ENCODE results near the gene NFKB1. TPM values are rescaled to one million over a fixed set of nuclear protein-coding genes. Genes with fewer than 3 reads are reported as not detected.
A peak's percentile ranks its signal among the peaks of the same experiment; 100 is the strongest.

NFKB1 gene
- total RNA-seq, 1 donor, result 67.4 TPM

DNA sequence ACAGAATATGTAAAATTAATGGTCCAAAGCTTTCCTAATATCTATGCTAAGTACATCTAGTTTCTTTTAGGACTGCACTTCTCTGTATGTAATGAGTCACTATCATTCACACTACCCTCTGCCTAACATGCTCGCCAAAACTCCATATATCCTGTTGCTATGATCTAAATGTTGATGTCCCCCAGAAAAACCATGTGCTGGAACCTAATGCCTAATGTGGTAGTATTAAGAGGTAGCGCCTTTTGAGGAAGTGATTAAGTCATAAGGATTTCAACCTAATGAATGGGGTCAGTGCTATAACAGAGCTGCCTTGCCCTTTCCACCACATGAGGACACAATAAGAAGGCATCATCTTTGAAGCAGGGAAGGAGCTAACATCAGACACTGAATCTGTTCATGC, 34.9 kb upstream of the NFKB1 start:
- H3K4me3 ChIP-seq (ENCODE audit: low read depth, low read length), result no peak overlapping the region
- DNase-seq (ENCODE audit: low read depth), result peak; percentile 17
- TF ChIP-seq CTCF (IDR thresholded peaks at IDR 0.05; ENCODE audit: insufficient read depth, low read depth, low read length), result no peak

GRCh38 chr4:102469806-102470205, 31.4 kb upstream of the NFKB1 start:
- DNase-seq (ENCODE audit: low read depth), result no peak
- TF ChIP-seq CTCF (IDR thresholded peaks at IDR 0.05; ENCODE audit: insufficient read depth, low read depth, low read length), result no peak
- no peak overlapping the region for H3K4me3 ChIP-seq (ENCODE audit: low read depth, low read length)

DNA sequence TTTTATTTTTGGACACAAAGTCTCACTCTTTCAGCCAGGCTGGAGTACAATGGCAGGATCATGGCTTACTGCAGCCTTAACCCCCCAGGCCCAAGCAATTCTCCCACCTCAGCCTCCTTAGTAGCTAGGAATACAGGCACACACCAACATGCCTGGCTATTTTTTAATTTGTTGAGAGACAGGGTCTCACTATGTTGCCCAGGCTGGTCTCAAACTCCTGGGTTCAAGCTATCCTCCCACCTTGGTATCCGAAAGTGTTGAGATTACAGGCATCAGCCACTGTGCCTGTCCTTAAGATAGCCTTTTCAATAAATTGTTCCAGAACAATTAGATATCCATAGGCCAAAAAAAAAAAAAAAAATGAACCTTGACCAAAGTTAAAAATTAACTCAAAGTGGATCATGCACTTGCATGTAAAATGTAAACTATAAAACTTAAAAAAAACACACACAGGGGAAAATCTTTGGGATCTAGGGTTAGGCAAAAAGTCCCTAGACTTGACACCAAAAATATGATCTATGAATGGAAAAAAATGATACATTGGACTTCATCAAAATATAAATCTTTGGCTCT, 28.6 kb upstream of the NFKB1 start:
- DNase-seq (ENCODE audit: low read depth), result no peak
- no peak overlapping the region for H3K4me3 ChIP-seq (ENCODE audit: low read depth, low read length)
- no peak for TF ChIP-seq CTCF (IDR thresholded peaks at IDR 0.05; ENCODE audit: insufficient read depth, low read depth, low read length)

DNA sequence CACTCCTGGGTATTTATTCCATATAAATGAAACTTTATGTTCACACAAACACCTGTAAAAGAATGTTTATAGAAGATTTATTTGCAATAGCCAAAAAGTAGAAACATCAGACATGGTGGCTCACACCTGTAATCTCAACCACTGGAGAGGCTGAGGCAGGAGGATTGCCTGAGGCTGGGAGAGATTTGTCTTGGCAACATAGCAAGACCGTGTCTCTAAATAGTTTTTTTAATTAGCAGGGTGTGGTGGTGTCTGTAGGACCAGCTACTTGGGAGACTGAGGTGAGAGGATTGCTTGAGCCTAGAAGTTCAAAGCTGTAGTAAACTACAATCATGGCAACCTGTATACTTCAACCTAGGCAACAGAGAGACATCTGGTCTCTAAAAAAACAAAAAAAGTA, 27.7 kb upstream of the NFKB1 start:
- H3K4me3 ChIP-seq (ENCODE audit: low read depth, low read length), result no peak overlapping the region
- DNase-seq (ENCODE audit: low read depth), result no peak
- TF ChIP-seq CTCF (IDR thresholded peaks at IDR 0.05; ENCODE audit: insufficient read depth, low read depth, low read length), result no peak

DNA sequence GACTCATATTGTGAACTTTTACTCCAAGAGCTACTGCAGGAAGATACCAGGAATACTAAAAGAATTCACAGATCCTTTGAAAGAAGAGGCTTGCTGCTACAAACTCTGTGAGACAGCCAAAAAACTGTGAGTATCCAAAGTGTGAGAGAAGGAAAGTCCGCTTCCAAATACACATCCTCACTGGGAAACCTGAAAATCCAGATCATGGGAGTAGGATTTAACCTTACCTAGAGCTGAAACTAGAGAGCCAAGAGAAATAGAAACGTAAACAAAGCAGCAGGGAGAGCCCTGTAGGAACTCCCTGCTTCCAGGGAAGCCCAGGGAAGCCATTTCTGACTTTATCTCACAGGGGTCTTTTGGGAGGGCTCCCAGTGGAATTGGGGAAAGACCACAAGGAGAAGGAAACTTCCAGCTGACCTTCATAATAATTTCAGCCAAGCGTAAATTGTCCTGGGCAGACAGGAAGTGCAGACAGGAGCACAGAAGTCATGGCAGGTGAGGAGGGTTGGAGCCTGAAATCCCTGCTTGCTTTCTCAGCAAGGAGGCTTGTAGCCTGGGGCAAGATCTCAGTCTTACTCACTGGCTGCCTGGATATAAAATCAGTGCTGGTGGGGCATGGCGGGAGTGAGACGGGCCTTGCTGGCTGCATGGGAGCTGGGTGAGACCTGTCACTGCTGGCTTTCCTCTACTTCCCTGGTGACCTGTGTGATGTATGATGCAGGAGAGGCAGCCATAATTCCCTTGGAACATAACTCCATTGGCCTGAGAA, 26.2 kb upstream of the NFKB1 start:
- TF ChIP-seq CTCF (IDR thresholded peaks at IDR 0.05; ENCODE audit: insufficient read depth, low read depth, low read length), result no peak
- H3K4me3 ChIP-seq (ENCODE audit: low read depth, low read length), result no peak overlapping the region
- no peak for DNase-seq (ENCODE audit: low read depth)

GRCh38 chr4:102477657-102478056, 23.5 kb upstream of the NFKB1 start:
- no peak overlapping the region for H3K4me3 ChIP-seq (ENCODE audit: low read depth, low read length)

More at GRCh38 chr4:102477657-102478056, 23.5 kb upstream of the NFKB1 start:
- DNase-seq (ENCODE audit: low read depth), result peak; percentile 60
- TF ChIP-seq CTCF (IDR thresholded peaks at IDR 0.05; ENCODE audit: insufficient read depth, low read depth, low read length), result no peak
